Glomerular visceral epithelial cell (primary cell): ENCODE results near the gene TNS2.

Experiments used
- DNase-seq: peaks from one replicate; pipeline ENCODE4 v3.0.0-alpha.2; 2016; ENCODE audit errors: extremely low spot score

The TNS2 gene

DNA sequence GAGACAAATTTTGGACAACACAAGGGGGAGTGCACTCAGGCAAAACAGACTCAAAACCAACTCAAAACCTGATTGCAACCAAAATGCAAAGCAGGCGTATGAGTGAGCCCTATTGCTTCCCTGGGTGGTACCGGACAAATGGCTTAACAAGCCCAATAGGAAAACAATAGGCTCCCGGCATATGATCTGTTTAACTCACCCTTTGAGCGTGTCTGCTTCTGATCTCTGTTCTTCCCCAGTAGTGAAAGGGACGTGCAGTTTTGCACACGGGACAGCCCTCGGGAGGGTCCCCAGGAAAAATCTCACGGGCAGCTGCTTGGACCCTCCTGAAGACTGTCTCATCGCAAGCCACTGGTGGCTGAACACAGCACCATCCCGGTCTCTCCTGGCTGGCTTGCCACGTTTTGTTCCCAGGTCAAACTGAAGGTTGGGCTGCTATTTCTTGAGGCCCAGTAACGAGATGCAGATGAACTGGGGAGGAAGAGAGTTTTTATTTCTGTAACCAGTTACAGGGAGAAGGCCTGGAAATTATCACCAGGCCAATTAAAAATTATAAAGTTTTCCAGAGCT lies 63.4 kb downstream of the TNS2 start:
- no peak for DNase-seq

DNA sequence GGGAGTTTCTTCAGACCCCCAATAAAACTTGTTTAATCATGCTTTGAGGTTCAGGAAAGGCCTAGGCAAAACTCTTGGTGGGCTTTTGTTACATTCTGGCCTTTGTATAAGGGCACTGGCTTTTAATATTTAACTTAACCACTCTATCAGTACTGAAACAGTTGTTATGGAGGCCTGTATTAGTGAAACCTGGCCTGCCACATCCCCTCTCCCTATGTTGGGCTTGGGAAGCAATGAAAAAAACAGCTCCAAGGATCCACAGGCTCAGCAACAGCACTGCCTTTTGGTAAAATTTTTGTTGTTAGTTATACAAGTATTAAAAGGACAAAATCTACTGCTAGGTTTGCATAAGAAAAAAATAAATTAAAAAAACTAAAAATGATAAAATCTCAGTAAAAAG lies 64.1 kb downstream of the TNS2 start:
- no peak for DNase-seq
